Endothelial cell of umbilical vein (primary cell): ENCODE measurements around the gene GTPBP3.

Experiments
- CTCF ChIP-seq, 2 donors: IDR thresholded peaks; 1 replicate in 1 of 2; 2 replicates in 1 of 2; pipeline ENCODE4 v1.5.1; 2011; ENCODE audit warnings: low read length in 2 of 2, mild to moderate bottlenecking in 2 of 2, moderate library complexity in 2 of 2, control low read depth in 1 of 2, inconsistent platforms in 1 of 2, low read depth in 1 of 2; ENCODE audit not compliant: insufficient read depth in 1 of 2; ENCODE audit errors: extremely low read depth in 1 of 2
- GATA2 ChIP-seq: IDR thresholded peaks from 2 replicates; pipeline ENCODE4 v1.7.0; 2011; ENCODE audit warnings: low read depth, mild to moderate bottlenecking, moderate library complexity, mixed read lengths, low read length; ENCODE audit not compliant: insufficient read length, insufficient read depth
- JUN ChIP-seq: IDR thresholded peaks from 2 replicates; pipeline ENCODE4 v1.6.1; 2011; ENCODE audit warnings: borderline replicate concordance, low read depth; ENCODE audit not compliant: insufficient read length, insufficient read depth
- MAX ChIP-seq: IDR thresholded peaks from 2 replicates; pipeline ENCODE4 v1.6.1; 2011; ENCODE audit not compliant: insufficient read depth, insufficient read length
- MYC ChIP-seq: IDR thresholded peaks from one replicate; pipeline ENCODE4 v1.6.1; 2011; ENCODE audit warnings: mild to moderate bottlenecking, low read depth, low read length
- POLR2A ChIP-seq: IDR thresholded peaks from 2 replicates; pipeline ENCODE4 v1.6.1; 2012; ENCODE audit warnings: low read depth, mild to moderate bottlenecking, control low read depth, low read length
- POLR2AphosphoS5 ChIP-seq: IDR thresholded peaks from 2 replicates; pipeline ENCODE4 v1.6.1; 2012; ENCODE audit warnings: low read depth, mild to moderate bottlenecking, control low read depth, low read length, moderate library complexity; ENCODE audit not compliant: insufficient read depth

GRCh38 chr19:17318966-17319365 is 18.4 kb upstream of the GTPBP3 start:
- no peak for TF ChIP-seq POLR2AphosphoS5
- TF ChIP-seq CTCF (IDR thresholded peaks at IDR 0.05; ENCODE audit: extremely low read depth in 1 of 2, insufficient read depth in 1 of 2, low read depth in 1 of 2, low read length in 2 of 2) = no peak
- TF ChIP-seq POLR2A = no peak
- no peak for TF ChIP-seq MYC
- TF ChIP-seq JUN = no peak
- TF ChIP-seq GATA2 = no peak
- no peak for TF ChIP-seq MAX
